Measurements from ENCODE around the gene ZFPL1. TPM values are rescaled to one million over a fixed set of nuclear protein-coding genes. Genes with fewer than 3 reads are reported as not detected.

The ZFPL1 gene
- total and polyA plus RNA-seq, 9 of the 15 experiments (the other 6 are each of a cell fraction or from before 2014, with no cell fraction given): 3.7 to 37.5 (median 22.7) TPM

DNA sequence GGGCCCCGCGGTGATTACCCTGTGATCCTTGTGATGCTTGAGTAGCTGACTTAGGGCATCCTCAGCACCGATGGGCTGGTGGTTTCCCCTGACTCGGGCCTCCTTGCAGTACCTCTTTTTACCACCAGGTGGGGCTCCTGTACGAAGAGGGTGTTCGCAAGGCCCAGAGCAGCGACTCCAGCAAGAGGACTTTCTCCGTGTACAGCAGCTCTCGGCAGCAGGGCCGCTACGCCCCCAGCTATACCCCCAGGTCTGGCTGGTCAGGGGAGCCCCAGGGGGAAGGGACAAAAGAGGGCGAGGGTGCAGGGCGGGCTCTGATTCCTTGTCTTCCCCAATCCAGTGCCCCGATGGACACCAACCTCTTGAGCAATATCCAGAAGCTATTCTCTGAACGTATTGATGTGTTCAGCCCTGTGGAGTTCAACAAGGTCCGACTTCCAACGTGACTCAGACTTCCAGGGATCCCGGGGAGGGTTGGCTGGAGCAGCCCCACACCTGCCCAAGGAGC is 26.4 kb downstream of the ZFPL1 start (continued):
- TF ChIP-seq, protein P1, sequence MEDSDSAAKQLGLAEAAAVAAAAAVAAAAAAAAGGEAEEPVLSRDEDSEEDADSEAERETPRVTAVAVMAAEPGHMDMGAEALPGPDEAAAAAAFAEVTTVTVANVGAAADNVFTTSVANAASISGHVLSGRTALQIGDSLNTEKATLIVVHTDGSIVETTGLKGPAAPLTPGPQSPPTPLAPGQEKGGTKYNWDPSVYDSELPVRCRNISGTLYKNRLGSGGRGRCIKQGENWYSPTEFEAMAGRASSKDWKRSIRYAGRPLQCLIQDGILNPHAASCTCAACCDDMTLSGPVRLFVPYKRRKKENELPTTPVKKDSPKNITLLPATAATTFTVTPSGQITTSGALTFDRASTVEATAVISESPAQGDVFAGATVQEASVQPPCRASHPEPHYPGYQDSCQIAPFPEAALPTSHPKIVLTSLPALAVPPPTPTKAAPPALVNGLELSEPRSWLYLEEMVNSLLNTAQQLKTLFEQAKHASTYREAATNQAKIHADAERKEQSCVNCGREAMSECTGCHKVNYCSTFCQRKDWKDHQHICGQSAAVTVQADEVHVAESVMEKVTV (CRISPR knock-in tag; IDR thresholded peaks at IDR 0.05): peak; percentile 53; the same call in 1 of the 2 replicates
- TF ChIP-seq FOXP1 (CRISPR knock-in tag; IDR thresholded peaks at IDR 0.05) (no peak), ZZZ3 (IDR thresholded peaks at IDR 0.05) (no peak), FOXO4 (CRISPR knock-in tag; IDR thresholded peaks at IDR 0.05) (no peak), NFATC3 (IDR thresholded peaks at IDR 0.05) (no peak), TBL1XR1 (IDR thresholded peaks at IDR 0.05; ENCODE audit: low read length in 2 of 2) (no peak), POLR3G (IDR thresholded peaks at IDR 0.05; ENCODE audit: extremely low read depth, insufficient read length, insufficient replicate concordance) (no peak), STAG1 (CRISPR knock-in tag; IDR thresholded peaks at IDR 0.05; ENCODE audit: borderline replicate concordance) (peak; percentile 79; the same call in 1 of the 2 replicates), HNRNPUL1 (IDR thresholded peaks at IDR 0.05; ENCODE audit: low read length) (no peak), FOSL1 (tag; conservative IDR thresholded peaks at IDR 0.05) (no peak), REST (IDR thresholded peaks at IDR 0.05; ENCODE audit: borderline replicate concordance) (peak; percentile 62; the same call in 1 of the 2 replicates), REST (CRISPR knock-in tag; IDR thresholded peaks at IDR 0.05; ENCODE audit: low read depth) (no peak), ATF1 (CRISPR knock-in tag; IDR thresholded peaks at IDR 0.05) (no peak), ATF1 (tag; IDR thresholded peaks at IDR 0.05) (0 out of 2 replicates have a peak, but pooled peaks have one; percentile 7)

Data from K562 (cell line).